HG02571 (cell line): Measurements from ENCODE around the gene TLN1.

ENCODE experiments used
- ATAC-seq: cut with Tn5 transposase; IDR thresholded peaks from one replicate; pipeline ENCODE4 v1.9.1; 2021; ENCODE audit warnings: mild to moderate bottlenecking, moderate library complexity; ENCODE audit not compliant: unreplicated experiment

The TLN1 gene

DNA sequence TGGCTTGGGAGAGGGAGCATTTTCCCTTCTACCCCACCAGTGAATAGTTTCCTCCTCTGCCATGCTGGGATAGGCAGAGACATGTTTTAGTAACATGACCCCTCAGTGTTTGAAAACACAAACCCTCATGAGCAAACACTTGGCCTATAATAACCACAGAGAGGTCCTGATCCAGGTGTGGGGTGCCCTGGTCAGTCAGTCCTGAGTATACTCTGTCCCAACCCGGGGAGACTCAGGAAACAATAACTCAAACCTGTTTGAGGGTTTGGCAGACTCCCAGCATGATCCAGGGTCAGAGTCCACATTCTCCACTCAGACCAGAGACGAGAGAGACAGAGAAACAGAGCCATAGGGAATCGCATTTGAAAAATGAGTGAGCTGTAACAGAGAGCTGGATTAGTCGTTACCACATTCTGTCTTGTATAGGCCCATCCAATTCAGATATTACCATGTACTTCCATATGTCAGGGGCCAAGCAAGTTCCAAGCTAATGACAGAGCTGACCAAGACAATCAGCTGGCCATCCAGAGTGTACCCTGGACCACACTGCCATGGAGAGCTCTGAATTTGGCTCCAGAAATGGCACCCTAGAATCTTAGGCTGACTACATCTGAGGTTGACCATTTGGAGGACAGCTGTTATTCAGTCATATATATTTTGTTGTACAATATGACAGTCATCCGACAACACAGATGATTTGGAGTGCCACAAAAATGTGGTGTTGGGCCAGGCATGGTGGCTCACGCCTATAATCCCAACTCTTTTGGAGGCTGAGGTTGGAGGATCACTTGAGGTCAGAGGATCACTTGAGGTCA is 62.5 kb downstream of the TLN1 start:
- ATAC-seq: no peak

DNA sequence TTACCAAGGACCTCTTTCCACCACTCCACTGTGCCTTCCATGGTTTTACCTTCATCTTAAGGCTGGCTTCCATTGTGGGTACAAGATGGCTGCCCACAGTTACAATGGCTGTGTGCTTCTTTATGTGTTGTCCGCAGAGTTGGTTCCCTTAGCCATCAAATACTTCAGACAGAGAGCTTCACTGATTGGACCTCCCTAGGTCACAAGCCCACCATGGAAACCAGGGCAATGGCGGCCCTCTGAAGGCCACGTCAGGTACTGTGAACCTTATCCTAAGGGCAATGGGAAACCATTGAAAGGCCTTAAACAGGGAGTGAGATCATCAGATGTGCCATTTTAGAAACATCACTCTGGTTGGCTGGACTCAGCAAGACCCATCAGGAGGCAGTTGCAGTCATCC is 64.1 kb downstream of the TLN1 start:
- no peak for ATAC-seq

DNA sequence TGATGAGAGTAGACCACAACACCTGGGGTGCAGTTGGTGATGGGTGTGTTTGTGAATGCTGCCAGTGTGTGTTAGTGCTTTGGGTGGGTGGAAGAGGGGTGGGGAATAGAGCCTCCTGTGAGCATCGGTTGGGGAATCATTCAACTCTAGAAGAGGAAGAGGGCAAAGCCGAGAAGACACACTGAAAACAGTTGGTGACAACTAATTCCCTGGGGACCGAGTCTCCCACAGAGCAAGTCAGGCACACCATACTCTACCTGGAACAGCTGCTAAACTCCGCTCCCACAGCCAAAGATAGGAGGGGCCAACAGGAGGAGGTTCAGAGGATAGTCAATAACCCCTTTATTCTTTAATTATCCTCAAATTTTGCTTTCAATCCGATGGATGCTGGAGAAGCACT is 65.4 kb downstream of the TLN1 start:
- no peak for ATAC-seq

DNA sequence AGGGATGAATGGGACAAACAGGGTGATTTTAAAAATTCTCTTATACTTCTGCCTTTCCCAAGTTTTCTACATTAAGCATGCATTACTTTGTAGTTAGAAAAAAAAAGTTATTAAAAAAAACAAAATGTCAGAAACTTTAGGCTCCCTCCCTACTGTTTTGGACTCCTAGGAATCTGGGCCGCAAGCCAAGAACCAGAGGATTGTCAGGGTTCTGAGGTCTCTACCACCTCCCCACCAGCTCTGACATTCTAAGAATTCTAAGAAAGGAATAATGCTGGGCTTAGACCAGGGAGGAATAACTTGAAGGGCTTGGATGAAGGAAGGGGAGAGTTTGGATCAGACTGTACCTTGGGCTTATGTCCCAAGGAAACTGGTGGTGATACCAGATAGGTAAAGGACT is 66.0 kb downstream of the TLN1 start:
- no peak for ATAC-seq

DNA sequence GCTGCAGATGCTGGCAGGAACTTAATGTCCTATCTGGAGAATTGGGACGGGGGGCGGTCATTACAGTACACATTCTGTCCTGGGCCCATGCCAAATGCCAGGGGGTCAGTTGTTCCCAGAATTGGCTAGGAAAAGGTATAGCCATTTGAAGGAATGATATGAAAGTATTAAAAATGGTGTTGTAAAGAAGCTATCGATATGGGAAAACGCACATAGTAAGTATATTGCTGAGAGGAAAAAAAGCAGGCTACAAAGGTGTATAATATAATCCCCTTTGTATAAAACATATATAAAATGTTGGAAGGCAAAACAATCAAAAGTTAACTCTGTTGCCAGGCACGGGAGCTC is 66.5 kb downstream of the TLN1 start:
- ATAC-seq: no peak

DNA sequence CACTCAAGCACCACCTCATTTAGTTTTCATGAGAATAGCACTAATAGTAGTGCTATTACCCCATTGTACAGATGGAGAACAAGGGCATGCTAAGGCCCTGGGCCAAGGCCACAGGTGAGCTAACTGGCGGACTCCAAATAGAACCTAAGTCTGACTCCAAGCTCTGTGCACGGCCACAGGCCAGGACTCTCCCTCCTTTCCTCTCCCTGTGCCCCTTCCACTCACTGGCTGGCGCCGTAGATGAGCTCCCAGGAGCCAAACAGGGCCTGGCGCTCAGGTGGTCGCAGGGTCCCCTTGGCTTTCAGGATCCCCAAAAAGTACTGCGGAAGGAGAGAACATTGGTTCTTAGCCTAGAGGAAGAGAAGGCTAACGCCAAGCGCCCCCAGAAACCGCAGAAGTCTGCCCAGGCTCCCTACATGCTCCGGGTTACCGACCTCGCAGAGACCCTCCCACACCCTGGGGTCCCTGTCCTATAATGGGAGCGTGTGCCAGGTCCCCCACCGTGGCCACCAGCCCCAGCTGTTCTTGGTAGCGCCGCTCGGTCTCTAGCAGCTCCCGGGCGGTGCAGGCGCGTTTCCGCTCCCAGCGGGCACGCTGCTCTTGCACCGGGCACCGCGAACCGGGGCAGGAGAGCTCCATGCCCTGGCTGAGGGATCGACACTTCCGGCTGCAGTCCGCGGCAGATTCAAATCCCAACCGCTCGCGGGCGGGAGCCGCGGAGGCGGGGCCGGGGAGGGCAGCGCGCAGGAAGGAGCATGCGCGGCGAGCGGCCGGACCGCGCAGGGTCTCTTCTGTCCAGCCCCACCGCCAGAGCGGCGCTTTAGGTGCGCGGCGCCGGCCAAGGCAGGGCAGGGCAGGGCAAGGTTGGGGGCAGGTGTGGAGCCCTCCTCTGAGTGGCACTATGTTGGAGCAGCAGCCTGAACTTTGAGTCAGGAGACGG is 67.2 kb downstream of the TLN1 start, which contains the start of gene ARHGEF39:
ARHGEF39 (minus strand) TSS at position 665 of the 940 bp plus-strand sequence; CDS start at position 639, 26 bp downstream.
- ATAC-seq: peak; percentile 57

DNA sequence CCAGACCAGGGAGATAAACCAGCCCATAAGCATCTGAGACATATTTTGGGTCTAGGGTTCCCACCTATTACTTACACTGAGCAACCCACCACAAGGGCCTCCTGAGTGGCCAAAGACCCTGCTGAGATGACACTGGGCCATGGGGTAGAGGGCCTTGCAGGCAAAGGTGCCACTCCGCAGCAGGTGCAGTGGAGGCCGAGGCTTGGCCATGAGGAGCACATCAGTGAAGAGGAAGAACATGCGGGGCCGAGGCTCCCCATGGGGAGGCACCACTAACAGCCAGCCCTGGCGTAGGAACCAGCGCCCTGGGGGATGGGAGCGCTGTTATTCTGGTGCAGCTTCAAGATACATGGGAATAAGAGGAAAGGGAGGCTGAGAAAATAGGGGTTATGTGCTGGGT is 69.6 kb downstream of the TLN1 start:
- no peak for ATAC-seq

DNA sequence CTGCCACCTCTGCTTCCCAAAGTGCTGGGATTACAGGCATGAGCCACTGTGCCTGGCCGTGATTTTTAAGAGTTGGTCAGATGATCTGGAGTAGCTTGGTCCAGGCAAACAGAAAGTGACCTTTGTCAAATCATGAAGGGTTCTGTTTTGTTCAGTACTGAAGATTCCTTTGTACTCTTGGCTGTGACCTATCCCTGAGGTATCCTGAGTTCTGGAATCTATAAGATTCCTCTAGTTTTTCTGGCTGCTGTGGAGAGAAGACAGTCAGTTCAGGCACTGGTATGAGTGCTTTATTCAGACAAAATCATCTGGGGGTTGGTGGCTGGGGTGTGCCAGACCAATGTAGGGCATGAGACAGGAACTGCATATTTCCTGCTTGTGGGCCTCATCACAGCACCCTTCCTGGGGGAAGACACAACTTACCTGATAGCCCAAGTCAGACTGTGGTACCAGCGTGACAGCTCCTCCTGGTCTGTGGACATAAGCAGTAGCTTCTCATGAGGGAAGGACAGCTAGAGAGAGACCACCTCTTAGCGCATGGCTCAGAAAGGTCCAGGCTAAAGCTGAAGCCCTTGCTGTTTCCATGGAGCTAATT is 70.1 kb downstream of the TLN1 start:
- no peak for ATAC-seq

DNA sequence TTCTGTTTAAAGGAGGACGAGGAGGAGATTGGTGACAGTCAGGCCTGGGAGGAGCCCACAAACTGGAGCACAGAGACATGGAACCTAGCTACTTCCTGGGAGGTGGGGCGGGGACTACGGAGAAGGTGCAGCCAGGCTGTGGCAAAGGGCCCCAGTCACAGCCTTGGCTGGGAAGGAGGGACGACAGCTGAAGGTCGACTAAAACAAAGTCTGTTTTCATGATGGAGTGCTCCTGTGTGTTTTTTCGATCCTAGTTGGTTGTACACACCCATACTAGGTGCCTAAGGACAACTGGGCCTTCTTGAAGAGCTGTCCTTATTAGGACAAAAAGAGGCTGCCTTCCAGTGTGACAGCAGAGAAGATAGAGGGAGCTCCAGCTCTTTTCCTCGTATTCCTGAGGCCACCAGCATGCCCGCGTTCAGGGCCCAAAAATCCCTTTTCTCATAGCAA is 71.0 kb downstream of the TLN1 start:
- ATAC-seq: no peak

DNA sequence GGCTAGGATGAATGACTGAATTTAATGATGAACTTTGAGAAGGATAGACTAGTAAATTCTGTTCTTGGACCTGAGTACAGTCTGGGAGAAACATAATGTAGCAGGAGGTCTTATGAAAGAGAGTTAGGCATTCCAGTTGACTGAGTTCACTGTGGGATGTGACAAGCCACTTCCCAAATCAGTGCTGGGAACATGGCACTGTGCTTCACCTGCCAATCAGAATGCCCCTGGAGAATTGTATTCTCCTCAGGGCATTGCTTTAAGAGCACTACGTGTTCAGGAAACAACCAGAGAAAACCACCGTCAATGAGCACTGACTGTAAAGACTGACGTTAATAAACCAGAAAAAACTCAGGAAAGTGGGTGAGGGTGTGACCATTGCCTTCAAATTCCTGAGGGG is 72.7 kb downstream of the TLN1 start:
- ATAC-seq: no peak

DNA sequence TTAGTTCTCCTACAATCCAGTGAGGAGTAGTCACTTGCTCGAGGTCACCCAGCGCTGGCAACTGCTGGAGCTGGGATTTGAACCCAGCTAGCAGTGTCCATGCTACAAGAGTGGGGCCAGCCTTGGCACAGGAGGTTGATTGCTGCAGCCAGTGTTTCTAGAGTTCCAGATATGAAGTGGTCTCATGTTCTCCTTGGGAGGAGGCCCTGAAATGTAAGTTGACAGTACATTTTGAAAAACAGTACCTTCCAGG is 73.1 kb downstream of the TLN1 start:
- ATAC-seq: no peak

DNA sequence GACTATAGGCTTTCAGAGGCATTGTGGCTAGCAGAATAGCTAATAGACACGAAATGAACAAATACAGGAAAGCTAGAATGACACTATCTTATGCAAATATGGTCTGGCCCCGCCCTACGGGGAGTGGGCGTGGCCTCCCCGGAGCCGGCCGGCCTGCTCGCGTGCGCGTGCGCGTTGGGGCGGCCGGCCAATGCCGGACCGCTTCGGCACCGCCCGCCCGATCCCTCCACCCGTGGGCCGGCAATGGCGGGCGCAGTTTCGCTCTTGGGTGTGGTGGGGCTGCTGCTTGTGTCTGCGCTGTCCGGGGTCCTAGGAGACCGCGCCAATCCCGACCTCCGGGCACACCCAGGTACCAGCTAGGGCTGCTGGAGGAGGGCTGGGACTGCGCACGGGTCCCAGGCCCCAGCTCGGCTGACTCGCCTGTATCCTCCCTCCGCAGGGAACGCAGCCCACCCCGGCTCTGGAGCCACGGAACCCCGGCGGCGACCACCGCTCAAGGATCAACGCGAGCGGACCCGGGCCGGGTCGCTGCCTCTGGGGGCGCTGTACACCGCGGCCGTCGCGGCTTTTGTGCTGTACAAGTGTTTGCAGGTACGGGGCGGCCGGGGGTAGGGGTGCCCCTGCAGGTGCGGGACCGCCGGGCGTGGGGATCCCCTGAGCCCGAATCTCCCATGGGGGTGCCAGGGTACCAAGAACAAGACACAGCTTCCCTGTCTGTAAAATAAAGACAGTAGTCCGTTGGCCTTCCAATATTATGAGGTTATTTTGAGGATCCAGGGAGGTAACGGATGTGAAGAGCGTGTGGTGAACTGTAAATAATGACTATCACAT is 73.6 kb downstream of the TLN1 start, which contains the start of gene CCDC107:
CCDC107 (plus strand) TSS at position 156 of the 831 bp plus-strand sequence; CDS start at position 244, 88 bp downstream.
- ATAC-seq: peak; percentile 50

DNA sequence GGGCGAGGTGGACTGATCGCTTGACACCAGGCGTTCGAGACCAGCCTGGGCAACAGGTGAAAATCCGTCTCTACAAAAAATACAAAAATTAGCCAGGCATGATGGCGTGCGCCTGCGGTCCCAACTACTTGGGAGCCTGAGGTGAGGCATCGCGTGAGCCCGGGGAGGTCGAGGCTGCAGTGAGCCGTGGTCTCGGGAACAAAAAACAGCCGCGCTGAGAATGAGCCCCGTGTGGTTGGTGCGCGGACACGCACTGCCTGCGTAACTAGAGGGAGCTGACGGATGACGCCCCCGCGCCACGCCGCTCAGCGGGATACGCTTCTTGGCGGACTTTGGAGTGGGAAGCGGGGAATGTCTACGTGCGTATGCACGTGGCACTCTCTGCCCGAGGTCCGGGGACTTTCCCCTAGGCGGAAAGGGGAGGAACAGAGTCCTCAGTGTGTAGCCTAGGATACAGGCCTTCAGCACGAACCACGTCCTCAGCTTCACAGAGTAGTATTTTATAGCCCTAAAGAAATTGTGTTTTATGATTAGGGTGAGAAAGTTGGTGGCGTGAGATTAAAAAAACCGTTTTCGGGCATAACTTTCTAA is 74.4 kb downstream of the TLN1 start, which contains the start of gene RMRP:
RMRP (minus strand) TSS at position 474 of the 591 bp plus-strand sequence.
- peak; percentile 86 for ATAC-seq

DNA sequence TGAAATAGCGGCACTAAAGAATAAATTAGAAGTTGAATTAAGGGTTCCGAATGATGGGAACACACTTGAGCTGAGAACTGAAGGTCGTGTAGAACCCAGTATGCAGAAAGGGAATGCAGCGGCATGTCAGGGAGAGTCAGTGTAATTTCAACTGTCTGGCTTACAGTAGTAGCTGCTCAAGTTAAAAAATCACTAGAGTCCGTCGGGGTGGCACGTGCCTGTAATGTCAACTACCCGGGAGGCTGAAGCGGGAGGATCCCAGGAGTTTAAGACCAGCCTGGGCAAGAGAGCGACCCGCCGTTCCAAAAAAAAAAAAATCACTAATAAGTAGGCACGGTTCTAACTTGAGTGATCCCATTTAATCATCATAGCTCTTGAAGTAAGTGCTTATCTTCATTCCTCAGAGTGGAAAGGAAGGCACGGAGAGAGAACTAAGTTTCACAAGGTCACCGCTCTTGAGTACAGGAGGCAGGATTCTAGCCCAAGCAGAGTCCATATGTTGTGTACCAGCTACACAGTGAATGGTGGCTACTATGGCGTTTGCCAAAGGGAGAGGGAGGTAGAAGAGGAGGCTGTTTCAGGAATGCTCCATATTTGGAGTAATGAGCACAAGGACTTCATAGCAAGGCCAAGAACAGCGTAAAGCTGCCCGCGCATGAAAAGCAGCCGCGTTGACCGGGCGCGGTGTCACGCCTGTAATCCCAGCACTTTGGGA is 75.0 kb downstream of the TLN1 start:
- ATAC-seq: no peak

DNA sequence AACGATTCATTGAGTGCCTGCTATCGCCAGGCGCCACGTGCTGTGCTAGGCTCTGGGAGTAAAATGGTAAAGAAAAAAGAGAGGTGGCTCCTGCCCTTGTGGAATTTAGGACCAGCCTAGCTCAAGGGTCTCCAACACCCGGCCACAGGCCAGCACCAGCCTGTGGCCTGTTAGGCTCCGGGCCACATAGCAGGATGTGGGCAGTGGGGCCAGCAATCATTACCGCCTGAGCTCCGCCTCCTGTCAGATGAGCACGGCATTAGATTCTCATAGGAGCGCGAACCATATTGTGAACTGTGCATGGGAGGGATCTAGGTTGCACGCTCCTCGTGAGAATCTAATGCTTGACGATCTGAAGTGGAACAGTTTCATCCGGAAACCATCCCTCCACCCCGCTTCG is 75.6 kb downstream of the TLN1 start:
- ATAC-seq: no peak

DNA sequence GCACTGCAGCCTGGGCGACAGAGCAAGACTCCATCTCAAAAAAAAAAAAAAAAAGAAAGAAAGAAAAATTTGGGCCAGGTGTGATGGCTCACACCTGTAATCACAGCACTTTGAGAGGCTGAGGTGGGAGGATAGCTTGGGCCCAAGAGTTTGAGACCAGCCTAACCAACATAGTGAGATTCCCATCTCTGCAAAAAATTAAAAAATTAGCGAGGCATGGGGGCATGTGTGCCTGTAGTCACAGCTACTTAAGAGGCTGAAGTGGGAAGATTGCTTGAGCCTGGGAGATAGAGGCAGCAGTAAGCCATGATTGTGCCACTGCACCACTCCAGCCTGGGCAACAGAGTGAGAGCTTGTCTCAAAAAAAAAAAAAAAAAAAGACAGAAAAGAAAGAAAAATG is 78.4 kb downstream of the TLN1 start:
- ATAC-seq: no peak

DNA sequence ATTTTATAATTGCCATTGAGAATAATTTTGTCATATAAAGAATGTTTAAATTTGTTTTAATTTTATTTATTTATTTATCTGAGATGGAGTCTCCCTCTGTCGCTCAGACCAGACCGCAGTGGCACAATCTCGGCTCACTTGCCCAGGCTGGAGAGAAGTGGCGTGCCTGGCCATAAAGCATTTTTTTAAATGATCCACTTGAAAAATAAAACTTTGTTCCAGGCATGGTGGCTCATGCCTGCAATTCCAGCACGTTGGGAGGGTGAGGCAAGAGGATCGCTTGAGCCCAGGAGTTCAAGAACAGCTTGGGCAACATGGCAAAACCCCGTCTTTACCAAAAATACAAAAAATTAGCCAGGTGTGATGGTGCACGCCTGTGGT is 79.2 kb downstream of the TLN1 start:
- ATAC-seq: no peak

DNA sequence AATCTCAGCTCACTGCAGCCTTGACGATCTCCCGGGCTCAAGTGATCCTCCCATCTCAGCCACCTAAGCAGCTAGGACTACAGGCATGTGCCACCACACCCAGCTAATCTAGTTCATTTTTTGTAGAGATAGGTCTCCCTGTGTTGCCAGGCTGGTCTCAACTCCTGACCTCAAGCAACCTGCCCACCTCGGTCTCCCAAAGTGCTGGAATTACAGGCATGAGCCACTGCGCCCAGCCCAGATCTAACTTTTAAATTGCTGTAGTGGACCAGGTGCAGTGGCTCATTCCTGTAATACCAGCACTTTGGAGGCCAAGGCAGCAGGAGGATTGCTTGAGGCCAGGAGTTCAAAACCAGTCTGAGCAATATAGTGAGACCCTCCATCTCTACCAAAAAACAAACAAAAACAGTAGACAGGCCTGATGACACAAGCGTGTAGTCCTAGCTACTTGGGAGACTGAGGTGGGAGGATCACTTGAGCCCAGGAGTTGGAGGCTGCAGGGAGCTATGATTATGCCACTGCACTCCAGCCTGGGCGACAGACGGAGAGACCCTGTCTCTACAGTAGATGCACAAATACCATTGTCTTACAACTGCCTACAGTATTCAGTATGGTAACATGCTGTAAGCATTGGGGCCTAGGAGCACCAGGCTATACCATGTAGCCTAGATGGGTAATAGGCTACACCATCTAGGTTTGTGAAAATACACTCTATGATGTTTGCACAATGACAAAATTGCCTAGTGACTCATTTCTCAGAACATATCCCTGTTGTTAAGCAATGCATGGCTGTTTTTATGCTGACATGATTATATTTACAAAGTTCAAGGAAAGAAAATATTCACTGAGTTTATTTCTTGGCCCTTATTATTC is 79.8 kb downstream of the TLN1 start:
- ATAC-seq: no peak
